Measurements from ENCODE around the gene MCCC1. TPM values are rescaled to one million over a fixed set of nuclear protein-coding genes. Genes with fewer than 3 reads are reported as not detected.

The MCCC1 gene
- total RNA-seq, 6 experiments from 2014 or later = 15.1 to 21.2 (median 16.1) TPM

GRCh38 chr3:183132409-183132808, 33.1 kb upstream of the MCCC1 start:
- DNase-seq = no peak
- peaks cover 17% of the 10 kb centered on the region for H3K36me3 Mint-ChIP-seq (ENCODE audit: low read depth)
- H3K27ac Mint-ChIP-seq = peak overlapping the region; percentile 29; the same call in 1 of the 2 replicates
- peaks cover 25% of the 10 kb centered on the region for H3K4me1 Mint-ChIP-seq (ENCODE audit: low read depth)
- TF ChIP-seq CTCF (IDR thresholded peaks at IDR 0.05) = no peak
- H3K4me3 Mint-ChIP-seq = 0 out of 2 replicates have a peak overlapping the region, but pooled peaks have one; percentile 16
- H3K27me3 Mint-ChIP-seq (ENCODE audit: insufficient read depth) = peaks cover 30% of the 10 kb centered on the region
- H3K9me3 Mint-ChIP-seq = peaks cover 24% of the 10 kb centered on the region

GRCh38 chr3:183131735-183132134, 32.4 kb upstream of the MCCC1 start:
- peaks cover 33% of the 10 kb centered on the region for H3K27me3 Mint-ChIP-seq (ENCODE audit: insufficient read depth)
- H3K4me1 Mint-ChIP-seq (ENCODE audit: low read depth) = peaks cover 25% of the 10 kb centered on the region
- peak overlapping the region; percentile 34; the same call in 1 of the 2 replicates for H3K4me3 Mint-ChIP-seq
- TF ChIP-seq CTCF (IDR thresholded peaks at IDR 0.05) = no peak
- DNase-seq = no peak
- peaks cover 24% of the 10 kb centered on the region for H3K9me3 Mint-ChIP-seq
- peaks cover 17% of the 10 kb centered on the region for H3K36me3 Mint-ChIP-seq (ENCODE audit: low read depth)
- peak overlapping the region; percentile 4; the same call in 1 of the 2 replicates for H3K27ac Mint-ChIP-seq

- H3K9me3 Mint-ChIP-seq = peaks cover 24% of the 10 kb centered on the region
- no peak for TF ChIP-seq CTCF (IDR thresholded peaks at IDR 0.05)
- H3K36me3 Mint-ChIP-seq (ENCODE audit: low read depth) = peaks cover 17% of the 10 kb centered on the region
- peak overlapping the region; percentile 36; the same call in 1 of the 2 replicates for H3K27ac Mint-ChIP-seq
- H3K27me3 Mint-ChIP-seq (ENCODE audit: insufficient read depth) = peaks cover 32% of the 10 kb centered on the region
- H3K4me1 Mint-ChIP-seq (ENCODE audit: low read depth) = peaks cover 25% of the 10 kb centered on the region
- DNase-seq = no peak
- H3K4me3 Mint-ChIP-seq = peak overlapping the region; percentile 34; the same call in 1 of the 2 replicates
These were observed 32.0 kb upstream of the MCCC1 start for GRCh38 chr3:183131186-183131725.

GRCh38 chr3:183129243-183129642, 29.9 kb upstream of the MCCC1 start:
- Mint-ChIP-seq H3K4me3 (no peak overlapping the region), H3K9me3 (peaks cover 24% of the 10 kb centered on the region), H3K27ac (no peak overlapping the region), H3K4me1 (ENCODE audit: low read depth) (peaks cover 26% of the 10 kb centered on the region), H3K36me3 (ENCODE audit: low read depth) (peaks cover 17% of the 10 kb centered on the region), H3K27me3 (ENCODE audit: insufficient read depth) (peaks cover 24% of the 10 kb centered on the region)
- DNase-seq = no peak
- TF ChIP-seq CTCF (IDR thresholded peaks at IDR 0.05) = no peak

- Mint-ChIP-seq H3K36me3 (ENCODE audit: low read depth) (peaks cover 17% of the 10 kb centered on the region), H3K27ac (no peak overlapping the region), H3K9me3 (peaks cover 24% of the 10 kb centered on the region), H3K4me3 (no peak overlapping the region), H3K27me3 (ENCODE audit: insufficient read depth) (peaks cover 21% of the 10 kb centered on the region), H3K4me1 (ENCODE audit: low read depth) (peaks cover 31% of the 10 kb centered on the region)
- TF ChIP-seq CTCF (IDR thresholded peaks at IDR 0.05) = no peak
- DNase-seq = no peak
These were observed 29.4 kb upstream of the MCCC1 start for GRCh38 chr3:183128709-183129108.
